Measurements from ENCODE around the gene MFRP.

MFRP gene

DNA sequence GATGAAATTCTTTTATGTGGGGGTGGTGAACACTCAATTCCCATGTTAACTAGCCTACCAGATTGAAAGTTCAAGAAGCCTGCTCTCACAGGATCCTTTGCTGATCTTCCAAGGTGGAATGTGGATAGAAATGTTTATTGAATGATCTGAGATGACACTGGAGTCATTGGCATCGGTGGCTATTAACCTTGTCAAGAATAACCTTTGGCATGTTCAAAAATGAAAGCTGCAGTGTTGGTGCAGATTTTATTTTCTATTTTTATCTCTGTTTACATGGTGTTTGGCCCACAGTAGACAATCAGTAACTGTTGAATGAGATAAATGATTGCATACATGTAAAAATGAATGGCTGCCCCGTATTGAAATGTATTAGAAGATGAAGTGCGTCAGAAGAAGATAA is 48.6 kb downstream of the MFRP start:
- no peaks in the 10 kb centered on the region for H3K9me3 Mint-ChIP-seq
- H3K36me3 Mint-ChIP-seq (ENCODE audit: low read depth) = peaks cover 88% of the 10 kb centered on the region
- DNase-seq = no peak
- no peaks in the 10 kb centered on the region for H3K4me1 Mint-ChIP-seq (ENCODE audit: low read depth)
- no peak overlapping the region for H3K27ac Mint-ChIP-seq
- H3K27me3 Mint-ChIP-seq = no peaks in the 10 kb centered on the region
- no peak overlapping the region for H3K4me3 Mint-ChIP-seq

DNA sequence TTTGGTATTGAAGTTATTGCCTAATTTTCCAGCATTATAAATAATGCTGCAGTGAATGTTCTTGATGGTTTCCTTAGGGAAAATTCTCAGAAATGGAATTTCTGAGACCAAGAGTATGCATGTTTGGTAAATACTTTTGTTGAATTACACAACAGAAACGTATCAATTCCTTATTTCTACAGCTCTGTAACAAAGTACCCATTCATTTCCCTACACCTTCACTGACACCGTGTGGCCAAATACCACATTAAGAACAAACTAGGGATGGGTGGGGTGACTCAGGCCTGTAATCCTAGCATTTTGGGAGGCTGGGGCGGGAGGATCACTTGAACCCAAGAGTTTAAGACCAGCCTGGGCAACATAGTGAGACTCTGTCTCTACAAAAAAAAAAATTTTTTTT is 51.3 kb downstream of the MFRP start:
- Mint-ChIP-seq H3K4me3 (no peak overlapping the region), H3K9me3 (no peaks in the 10 kb centered on the region), H3K4me1 (ENCODE audit: low read depth) (no peaks in the 10 kb centered on the region), H3K27ac (no peak overlapping the region), H3K36me3 (ENCODE audit: low read depth) (peaks cover 77% of the 10 kb centered on the region), H3K27me3 (no peaks in the 10 kb centered on the region)
- no peak for DNase-seq

GRCh38 chr11:119293461-119293860 is 53.0 kb downstream of the MFRP start:
- DNase-seq = no peak
- H3K4me3 Mint-ChIP-seq = no peak overlapping the region
- no peak overlapping the region for H3K27ac Mint-ChIP-seq
- no peaks in the 10 kb centered on the region for H3K4me1 Mint-ChIP-seq (ENCODE audit: low read depth)
- H3K36me3 Mint-ChIP-seq (ENCODE audit: low read depth) = peaks cover 70% of the 10 kb centered on the region
- H3K27me3 Mint-ChIP-seq = no peaks in the 10 kb centered on the region
- H3K9me3 Mint-ChIP-seq = no peaks in the 10 kb centered on the region

DNA sequence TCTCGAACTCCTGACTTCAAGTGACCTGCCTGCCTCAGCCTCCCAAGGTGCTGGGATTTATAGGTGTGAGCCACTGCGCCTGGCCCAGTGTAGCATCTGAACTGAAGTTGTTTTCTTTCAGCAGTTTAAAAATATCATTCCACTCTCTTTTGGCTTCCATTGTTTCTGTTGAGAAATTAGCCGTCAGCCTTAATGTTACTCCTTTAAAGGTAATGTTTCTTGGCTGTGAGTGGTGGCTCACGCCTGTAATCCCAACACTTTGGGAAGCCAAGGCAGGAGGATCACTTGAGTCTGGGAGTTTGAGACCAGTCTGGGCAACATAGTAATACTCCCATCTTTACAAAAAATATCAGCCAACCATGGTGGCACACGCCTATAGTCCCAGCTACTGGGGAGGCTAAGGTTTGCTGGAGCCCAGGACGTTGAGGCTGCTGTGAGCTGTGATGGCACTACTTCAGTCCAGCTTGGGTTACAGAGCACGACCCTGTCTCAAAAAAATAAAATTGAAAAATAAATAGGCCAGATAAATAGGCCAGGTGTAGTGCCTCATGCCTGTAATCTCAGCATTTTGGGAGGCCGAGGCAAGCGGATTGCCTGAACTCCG is 55.5 kb downstream of the MFRP start:
- no peak overlapping the region for H3K4me3 Mint-ChIP-seq
- no peak overlapping the region for H3K27ac Mint-ChIP-seq
- H3K9me3 Mint-ChIP-seq = no peaks in the 10 kb centered on the region
- no peak for DNase-seq
- peaks cover 71% of the 10 kb centered on the region for H3K36me3 Mint-ChIP-seq (ENCODE audit: low read depth)
- H3K4me1 Mint-ChIP-seq (ENCODE audit: low read depth) = no peaks in the 10 kb centered on the region
- H3K27me3 Mint-ChIP-seq = no peaks in the 10 kb centered on the region

Data from activated T-cell treated with anti-CD3 and anti-CD28 coated beads, Interleukin-2, amount 50 U/mL, for 24 hours (primary cell).